ENCODE measurements around the gene IMPDH1.

- TF ChIP-seq, protein P1, sequence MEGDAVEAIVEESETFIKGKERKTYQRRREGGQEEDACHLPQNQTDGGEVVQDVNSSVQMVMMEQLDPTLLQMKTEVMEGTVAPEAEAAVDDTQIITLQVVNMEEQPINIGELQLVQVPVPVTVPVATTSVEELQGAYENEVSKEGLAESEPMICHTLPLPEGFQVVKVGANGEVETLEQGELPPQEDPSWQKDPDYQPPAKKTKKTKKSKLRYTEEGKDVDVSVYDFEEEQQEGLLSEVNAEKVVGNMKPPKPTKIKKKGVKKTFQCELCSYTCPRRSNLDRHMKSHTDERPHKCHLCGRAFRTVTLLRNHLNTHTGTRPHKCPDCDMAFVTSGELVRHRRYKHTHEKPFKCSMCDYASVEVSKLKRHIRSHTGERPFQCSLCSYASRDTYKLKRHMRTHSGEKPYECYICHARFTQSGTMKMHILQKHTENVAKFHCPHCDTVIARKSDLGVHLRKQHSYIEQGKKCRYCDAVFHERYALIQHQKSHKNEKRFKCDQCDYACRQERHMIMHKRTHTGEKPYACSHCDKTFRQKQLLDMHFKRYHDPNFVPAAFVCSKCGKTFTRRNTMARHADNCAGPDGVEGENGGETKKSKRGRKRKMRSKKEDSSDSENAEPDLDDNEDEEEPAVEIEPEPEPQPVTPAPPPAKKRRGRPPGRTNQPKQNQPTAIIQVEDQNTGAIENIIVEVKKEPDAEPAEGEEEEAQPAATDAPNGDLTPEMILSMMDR (IDR thresholded peaks at IDR 0.05 in 2 of 3, conservative IDR thresholded peaks at IDR 0.05 in 1 of 3; ENCODE audit: control insufficient read depth in 2 of 3, extremely low read depth in 1 of 3, insufficient read depth in 1 of 3, low read depth in 3 of 3, low read length in 3 of 3), result no peak
- TF ChIP-seq BRCA1 (IDR thresholded peaks at IDR 0.05; ENCODE audit: low read depth, low read length), result no peak
- TF ChIP-seq SMC3 (IDR thresholded peaks at IDR 0.05; ENCODE audit: borderline replicate concordance, low read length), result no peak
- TF ChIP-seq STAT1 (conservative IDR thresholded peaks at IDR 0.05), result no peak
- TF ChIP-seq NR2C2 (IDR thresholded peaks at IDR 0.05; ENCODE audit: borderline replicate concordance, control insufficient read depth, insufficient read length, low read depth), result no peak
- no peak for TF ChIP-seq HDAC6 (IDR thresholded peaks at IDR 0.05; ENCODE audit: unreplicated experiment)
These were observed 15.0 kb upstream of the IMPDH1 start for GRCh38 chr7:128424686-128425275.

Data from GM12878 (cell line).